ENCODE measurements around the gene EIF2S2. TPM values are rescaled to one million over a fixed set of nuclear protein-coding genes. Genes with fewer than 3 reads are reported as not detected.

The EIF2S2 gene
- total RNA-seq, 1 donor from 2014 or later = 75.1 TPM

Small RNA genes within 50 kb of the gene (microRNA-seq; reads per million reads assigned to microRNA genes)
- gene MIR4755 = not detected

Other genes starting within 250 kb of the EIF2S2 start
- 109 and 136 TPM in 2 replicates for gene RALY, start 118.3 kb downstream of the EIF2S2 start, total RNA-seq
- not detected in 2 replicates for gene ASIP, start 129.2 kb upstream of the EIF2S2 start, total RNA-seq
- gene AHCY, start 191.1 kb upstream of the EIF2S2 start, total RNA-seq = 161 and 173 TPM in 2 replicates